GM19238 (cell line): ENCODE measurements around the gene UST.
"Not testable (repeated sequence)": the region's sequence is repeated elsewhere in the genome, so short reads cannot be mapped to it uniquely, and the experiment has no call there.

Experiments
- DNase-seq: peaks from one replicate; pipeline ENCODE4 v3.0.0; 2011; ENCODE audit warnings: low spot score; ENCODE audit not compliant: insufficient read length

UST gene

GRCh38 chr6:148898376-148899014, 151.7 kb downstream of the UST start:
- DNase-seq, result no peak

GRCh38 chr6:148904896-148905870, 158.4 kb downstream of the UST start:
- DNase-seq, result no peak

- no peak for DNase-seq
Measured at GRCh38 chr6:148905901-148906300, 159.1 kb downstream of the UST start.

- DNase-seq, result no peak
Measured at GRCh38 chr6:148906386-148906785, 159.6 kb downstream of the UST start.

GRCh38 chr6:148907573-148907972, 160.7 kb downstream of the UST start:
- no peak for DNase-seq

GRCh38 chr6:148912252-148912651, 165.4 kb downstream of the UST start:
- no peak for DNase-seq

GRCh38 chr6:148915810-148916209, 169.0 kb downstream of the UST start:
- DNase-seq, result no peak

GRCh38 chr6:148916485-148916884, 169.7 kb downstream of the UST start:
- DNase-seq, result not testable (repeated sequence)

GRCh38 chr6:148924226-148925012, 177.6 kb downstream of the UST start:
- no peak for DNase-seq

GRCh38 chr6:148925701-148926100, 178.9 kb downstream of the UST start:
- DNase-seq, result no peak

GRCh38 chr6:148926478-148926877, 179.6 kb downstream of the UST start:
- no peak for DNase-seq

- no peak for DNase-seq
Measured at GRCh38 chr6:148927586-148927985, 180.8 kb downstream of the UST start.

GRCh38 chr6:148928811-148929210, 182.0 kb downstream of the UST start:
- DNase-seq, result no peak

GRCh38 chr6:148932208-148932607, 185.4 kb downstream of the UST start:
- DNase-seq, result no peak

GRCh38 chr6:148932731-148933130, 185.9 kb downstream of the UST start:
- DNase-seq, result no peak

- DNase-seq, result no peak
Measured at GRCh38 chr6:148934539-148934938, 187.7 kb downstream of the UST start.

GRCh38 chr6:148934961-148935360, 188.1 kb downstream of the UST start:
- DNase-seq, result no peak

GRCh38 chr6:148935705-148936435, 189.0 kb downstream of the UST start:
- no peak for DNase-seq

- no peak for DNase-seq
Measured at GRCh38 chr6:148943451-148943850, 196.6 kb downstream of the UST start.

- no peak for DNase-seq
Measured at GRCh38 chr6:148944608-148945007, 197.8 kb downstream of the UST start.
